Neural cell (in vitro differentiated cells): ENCODE data around the gene CAMK2G. TPM values are rescaled to one million over a fixed set of nuclear protein-coding genes. Genes with fewer than 3 reads are reported as not detected.

Source experiments
- H2AFZ ChIP-seq: fragments of 200-600, 300-800 bp; sonication (generic), shearing (Covaris generic); 2 replicates; pipeline ENCODE4 v1.6.0; 2014; ENCODE audit warnings: low read depth, mild to moderate bottlenecking, antibody characterized with exemption, low read length, moderate library complexity
- H3F3A ChIP-seq: fragments of 200-600 bp; shearing (Covaris generic); 2 replicates; pipeline ENCODE4 v1.6.1; 2016; ENCODE audit warnings: mild to moderate bottlenecking, moderate library complexity, mixed read lengths, antibody characterized with exemption, low read length; ENCODE audit not compliant: insufficient read depth, poor library complexity, severe bottlenecking
- H3K27ac ChIP-seq: fragments of 200-600, 300-800 bp; sonication (generic), shearing (Covaris generic); 2 replicates; pipeline ENCODE4 v1.5.1; 2014; ENCODE audit warnings: mild to moderate bottlenecking, low read length, moderate library complexity
- H3K27me3 ChIP-seq: fragments of 300-800, 200-600 bp; sonication (generic), shearing (Covaris generic); 2 replicates; pipeline ENCODE4 v1.6.0; 2014; ENCODE audit warnings: mild to moderate bottlenecking, low read depth, low read length, moderate library complexity; ENCODE audit not compliant: insufficient read depth
- H3K36me3 ChIP-seq: fragments of 300-800, 200-600 bp; sonication (generic), shearing (Covaris generic); 2 replicates; pipeline ENCODE4 v1.5.1; 2014; ENCODE audit warnings: mild to moderate bottlenecking, antibody characterized with exemption, low read length, moderate library complexity; ENCODE audit not compliant: insufficient read depth
- H3K4me2 ChIP-seq: fragments of 300-800, 200-600 bp; sonication (generic), shearing (Covaris generic); 2 replicates; pipeline ENCODE4 v1.6.0; 2014; ENCODE audit warnings: mild to moderate bottlenecking, low read length
- H3K4me3 ChIP-seq: fragments of 300-800, 200-600 bp; sonication (generic), shearing (Covaris generic); 2 replicates; pipeline ENCODE4 v1.5.1; 2014; ENCODE audit warnings: mild to moderate bottlenecking, low read length, moderate library complexity
- H3K79me2 ChIP-seq: fragments of 200-600 bp; shearing (Covaris generic); replicated peaks from 2 replicates; pipeline ENCODE4 v1.6.0; 2014; ENCODE audit warnings: mild to moderate bottlenecking, low read length, moderate library complexity; ENCODE audit not compliant: insufficient read depth
- H3K9ac ChIP-seq: fragments of 300-800, 200-600 bp; sonication (generic), shearing (Covaris generic); 2 replicates; pipeline ENCODE4 v1.6.1; 2016; ENCODE audit warnings: mild to moderate bottlenecking, low read length, mixed read lengths
- H3K9me2 ChIP-seq: fragments of 200-600 bp; shearing (Covaris generic); 2 replicates; pipeline ENCODE4 v1.6.1; 2016; ENCODE audit warnings: mild to moderate bottlenecking, low read length, mixed read lengths; ENCODE audit not compliant: insufficient read depth
- H3K9me3 ChIP-seq: fragments of 200-600, 300-800 bp; sonication (generic), shearing (Covaris generic); 2 replicates; pipeline ENCODE4 v1.6.1; 2016; ENCODE audit warnings: mild to moderate bottlenecking, mixed run types, low read length, moderate library complexity, mixed read lengths
- H4K20me1 ChIP-seq: fragments of 200-600 bp; shearing (Covaris generic); 2 replicates; pipeline ENCODE4 v1.6.1; 2016; ENCODE audit warnings: mild to moderate bottlenecking, mixed run types; ENCODE audit not compliant: insufficient read depth
- EP300 ChIP-seq: fragments of 450-650 bp; conservative IDR thresholded peaks from 2 replicates; pipeline ENCODE4 v1.6.1; 2014; ENCODE audit warnings: antibody characterized with exemption, mild to moderate bottlenecking, moderate library complexity; ENCODE audit not compliant: poor library complexity, severe bottlenecking
- EZH2 ChIP-seq: fragments of 200-600, 300-800 bp; shearing (Covaris generic), sonication (generic); IDR thresholded peaks from 2 replicates; pipeline ENCODE4 v1.6.1; 2014; ENCODE audit warnings: antibody characterized with exemption, low read length, borderline replicate concordance, mild to moderate bottlenecking; ENCODE audit not compliant: insufficient read depth, poor library complexity, severe bottlenecking
- MXI1 ChIP-seq: fragments of 450-650 bp; conservative IDR thresholded peaks from 2 replicates; pipeline ENCODE4 v1.6.1; 2014; ENCODE audit warnings: antibody characterized with exemption, mild to moderate bottlenecking; ENCODE audit not compliant: poor library complexity, severe bottlenecking
- POLR2AphosphoS5 ChIP-seq: IDR thresholded peaks from 2 replicates; pipeline ENCODE4 v1.6.1; 2012
- RAD21 ChIP-seq: fragments of 450-650 bp; conservative IDR thresholded peaks from 2 replicates; pipeline ENCODE4 v1.6.1; 2014; ENCODE audit warnings: antibody characterized with exemption, mild to moderate bottlenecking, moderate library complexity
- SMC3 ChIP-seq: fragments of 450-650 bp; conservative IDR thresholded peaks from 2 replicates; pipeline ENCODE4 v1.6.1; 2014; ENCODE audit warnings: antibody characterized with exemption, mild to moderate bottlenecking, moderate library complexity; ENCODE audit not compliant: poor library complexity
- TAF1 ChIP-seq: IDR thresholded peaks from 2 replicates; pipeline ENCODE4 v1.6.1; 2012; ENCODE audit warnings: low read depth
- polyA plus RNA-seq: library from polyadenylated mRNA; depleted of rRNA; stranded (reverse); fragments of >200 nt; gene quantifications from 2 replicates; pipeline ENCODE4 v1.2.3, GENCODE V29; 2014
- TF ChIP-seq, protein P1 (sequence below): fragments of 450-650 bp; IDR thresholded peaks from 2 replicates; pipeline ENCODE4 v1.5.1; 2014; ENCODE audit warnings: antibody characterized with exemption, mild to moderate bottlenecking, moderate library complexity; ENCODE audit not compliant: poor library complexity, severe bottlenecking
- TF ChIP-seq, protein P2 (sequence below): IDR thresholded peaks from 2 replicates; pipeline ENCODE4 v1.6.1; 2012; ENCODE audit warnings: borderline replicate concordance

The CAMK2G gene
- polyA plus RNA-seq, 1 donor from 2014 or later = 55.4 TPM

GRCh38 chr10:73855413-73855812 lies 18.9 kb downstream of the CAMK2G start:
- H3K4me3 ChIP-seq = no peak overlapping the region
- H3K9me3 ChIP-seq = no peaks in the 10 kb centered on the region
- no peaks in the 10 kb centered on the region for H3K9me2 ChIP-seq
- H3K79me2 ChIP-seq = no peaks in the 10 kb centered on the region
- H4K20me1 ChIP-seq = no peaks in the 10 kb centered on the region
- no peak overlapping the region for H3K27ac ChIP-seq
- H2AFZ ChIP-seq = no peak overlapping the region
- TF ChIP-seq, protein P1, sequence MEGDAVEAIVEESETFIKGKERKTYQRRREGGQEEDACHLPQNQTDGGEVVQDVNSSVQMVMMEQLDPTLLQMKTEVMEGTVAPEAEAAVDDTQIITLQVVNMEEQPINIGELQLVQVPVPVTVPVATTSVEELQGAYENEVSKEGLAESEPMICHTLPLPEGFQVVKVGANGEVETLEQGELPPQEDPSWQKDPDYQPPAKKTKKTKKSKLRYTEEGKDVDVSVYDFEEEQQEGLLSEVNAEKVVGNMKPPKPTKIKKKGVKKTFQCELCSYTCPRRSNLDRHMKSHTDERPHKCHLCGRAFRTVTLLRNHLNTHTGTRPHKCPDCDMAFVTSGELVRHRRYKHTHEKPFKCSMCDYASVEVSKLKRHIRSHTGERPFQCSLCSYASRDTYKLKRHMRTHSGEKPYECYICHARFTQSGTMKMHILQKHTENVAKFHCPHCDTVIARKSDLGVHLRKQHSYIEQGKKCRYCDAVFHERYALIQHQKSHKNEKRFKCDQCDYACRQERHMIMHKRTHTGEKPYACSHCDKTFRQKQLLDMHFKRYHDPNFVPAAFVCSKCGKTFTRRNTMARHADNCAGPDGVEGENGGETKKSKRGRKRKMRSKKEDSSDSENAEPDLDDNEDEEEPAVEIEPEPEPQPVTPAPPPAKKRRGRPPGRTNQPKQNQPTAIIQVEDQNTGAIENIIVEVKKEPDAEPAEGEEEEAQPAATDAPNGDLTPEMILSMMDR = no peak
- TF ChIP-seq EP300 = no peak
- TF ChIP-seq, protein P2, sequence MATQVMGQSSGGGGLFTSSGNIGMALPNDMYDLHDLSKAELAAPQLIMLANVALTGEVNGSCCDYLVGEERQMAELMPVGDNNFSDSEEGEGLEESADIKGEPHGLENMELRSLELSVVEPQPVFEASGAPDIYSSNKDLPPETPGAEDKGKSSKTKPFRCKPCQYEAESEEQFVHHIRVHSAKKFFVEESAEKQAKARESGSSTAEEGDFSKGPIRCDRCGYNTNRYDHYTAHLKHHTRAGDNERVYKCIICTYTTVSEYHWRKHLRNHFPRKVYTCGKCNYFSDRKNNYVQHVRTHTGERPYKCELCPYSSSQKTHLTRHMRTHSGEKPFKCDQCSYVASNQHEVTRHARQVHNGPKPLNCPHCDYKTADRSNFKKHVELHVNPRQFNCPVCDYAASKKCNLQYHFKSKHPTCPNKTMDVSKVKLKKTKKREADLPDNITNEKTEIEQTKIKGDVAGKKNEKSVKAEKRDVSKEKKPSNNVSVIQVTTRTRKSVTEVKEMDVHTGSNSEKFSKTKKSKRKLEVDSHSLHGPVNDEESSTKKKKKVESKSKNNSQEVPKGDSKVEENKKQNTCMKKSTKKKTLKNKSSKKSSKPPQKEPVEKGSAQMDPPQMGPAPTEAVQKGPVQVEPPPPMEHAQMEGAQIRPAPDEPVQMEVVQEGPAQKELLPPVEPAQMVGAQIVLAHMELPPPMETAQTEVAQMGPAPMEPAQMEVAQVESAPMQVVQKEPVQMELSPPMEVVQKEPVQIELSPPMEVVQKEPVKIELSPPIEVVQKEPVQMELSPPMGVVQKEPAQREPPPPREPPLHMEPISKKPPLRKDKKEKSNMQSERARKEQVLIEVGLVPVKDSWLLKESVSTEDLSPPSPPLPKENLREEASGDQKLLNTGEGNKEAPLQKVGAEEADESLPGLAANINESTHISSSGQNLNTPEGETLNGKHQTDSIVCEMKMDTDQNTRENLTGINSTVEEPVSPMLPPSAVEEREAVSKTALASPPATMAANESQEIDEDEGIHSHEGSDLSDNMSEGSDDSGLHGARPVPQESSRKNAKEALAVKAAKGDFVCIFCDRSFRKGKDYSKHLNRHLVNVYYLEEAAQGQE = no peak
- no peak for TF ChIP-seq EZH2
- no peak for TF ChIP-seq SMC3
- TF ChIP-seq RAD21 = no peak
- no peak for TF ChIP-seq TAF1
- no peak for TF ChIP-seq MXI1
- TF ChIP-seq POLR2AphosphoS5 = no peak
- H3K9ac ChIP-seq = no peak overlapping the region
- H3K36me3 ChIP-seq = no peaks in the 10 kb centered on the region
- no peak overlapping the region for H3K4me2 ChIP-seq
- no peaks in the 10 kb centered on the region for H3F3A ChIP-seq
- no peaks in the 10 kb centered on the region for H3K27me3 ChIP-seq

GRCh38 chr10:73854310-73854709 lies 20.0 kb downstream of the CAMK2G start:
- no peaks in the 10 kb centered on the region for H3F3A ChIP-seq
- H3K4me3 ChIP-seq = no peak overlapping the region
- no peak overlapping the region for H3K4me2 ChIP-seq
- H3K27me3 ChIP-seq = no peaks in the 10 kb centered on the region
- no peaks in the 10 kb centered on the region for H3K9me3 ChIP-seq
- no peak overlapping the region for H2AFZ ChIP-seq
- no peaks in the 10 kb centered on the region for H3K79me2 ChIP-seq
- no peaks in the 10 kb centered on the region for H4K20me1 ChIP-seq
- no peak overlapping the region for H3K27ac ChIP-seq
- no peaks in the 10 kb centered on the region for H3K36me3 ChIP-seq
- H3K9ac ChIP-seq = no peak overlapping the region
- no peak for TF ChIP-seq EP300
- TF ChIP-seq, protein P2 = no peak
- no peak for TF ChIP-seq MXI1
- TF ChIP-seq TAF1 = no peak
- TF ChIP-seq SMC3 = no peak
- TF ChIP-seq, protein P1 = no peak
- TF ChIP-seq RAD21 = no peak
- no peak for TF ChIP-seq EZH2
- no peak for TF ChIP-seq POLR2AphosphoS5
- no peaks in the 10 kb centered on the region for H3K9me2 ChIP-seq
